ENCODE measurements around the gene IPO11.
"Not testable (repeated sequence)": the region's sequence is repeated elsewhere in the genome, so short reads cannot be mapped to it uniquely, and the experiment has no call there.

Gene IPO11

GRCh38 chr5:62633243-62633642 lies 220.7 kb downstream of the IPO11 start:
- DNase-seq (ENCODE audit: extremely low read depth in 1 of 2, low read depth in 1 of 2) = no peak

GRCh38 chr5:62640446-62640845 lies 227.9 kb downstream of the IPO11 start:
- DNase-seq (ENCODE audit: extremely low read depth in 1 of 2, low read depth in 1 of 2) = no peak

- no peak for DNase-seq (ENCODE audit: extremely low read depth in 1 of 2, low read depth in 1 of 2)
Measured at GRCh38 chr5:62642468-62642867, 229.9 kb downstream of the IPO11 start.

- no peak for DNase-seq (ENCODE audit: extremely low read depth in 1 of 2, low read depth in 1 of 2)
Measured at GRCh38 chr5:62643556-62644451, 231.2 kb downstream of the IPO11 start.

- no peak for DNase-seq (ENCODE audit: extremely low read depth in 1 of 2, low read depth in 1 of 2)
Measured at GRCh38 chr5:62645223-62645622, 232.7 kb downstream of the IPO11 start.

GRCh38 chr5:62647241-62647640 lies 234.7 kb downstream of the IPO11 start:
- DNase-seq (ENCODE audit: extremely low read depth in 1 of 2, low read depth in 1 of 2) = no peak

GRCh38 chr5:62649025-62649424 lies 236.5 kb downstream of the IPO11 start:
- no peak for DNase-seq (ENCODE audit: extremely low read depth in 1 of 2, low read depth in 1 of 2)

- no peak for DNase-seq (ENCODE audit: extremely low read depth in 1 of 2, low read depth in 1 of 2)
Measured at GRCh38 chr5:62649476-62650113, 237.0 kb downstream of the IPO11 start.

- no peak for DNase-seq (ENCODE audit: extremely low read depth in 1 of 2, low read depth in 1 of 2)
Measured at GRCh38 chr5:62650197-62650596, 237.6 kb downstream of the IPO11 start.

- DNase-seq (ENCODE audit: extremely low read depth in 1 of 2, low read depth in 1 of 2) = no peak
Measured at GRCh38 chr5:62652225-62652624, 239.7 kb downstream of the IPO11 start.

GRCh38 chr5:62653001-62653863 lies 240.7 kb downstream of the IPO11 start:
- no peak for DNase-seq (ENCODE audit: extremely low read depth in 1 of 2, low read depth in 1 of 2)

GRCh38 chr5:62653864-62654575 lies 241.5 kb downstream of the IPO11 start:
- no peak for DNase-seq (ENCODE audit: extremely low read depth in 1 of 2, low read depth in 1 of 2)

GRCh38 chr5:62657772-62658171 lies 245.2 kb downstream of the IPO11 start:
- not testable (repeated sequence) for DNase-seq (ENCODE audit: extremely low read depth in 1 of 2, low read depth in 1 of 2)

- no peak for DNase-seq (ENCODE audit: extremely low read depth in 1 of 2, low read depth in 1 of 2)
Measured at GRCh38 chr5:62661126-62661525, 248.6 kb downstream of the IPO11 start.

GRCh38 chr5:62662521-62662920 lies 250.0 kb downstream of the IPO11 start:
- no peak for DNase-seq (ENCODE audit: extremely low read depth in 1 of 2, low read depth in 1 of 2)

GRCh38 chr5:62671479-62671878 lies 258.9 kb downstream of the IPO11 start:
- no peak for DNase-seq (ENCODE audit: extremely low read depth in 1 of 2, low read depth in 1 of 2)

- DNase-seq (ENCODE audit: extremely low read depth in 1 of 2, low read depth in 1 of 2) = not testable (repeated sequence)
Measured at GRCh38 chr5:62676596-62676995, 264.0 kb downstream of the IPO11 start.
